ENCODE measurements around the gene FNIP2. TPM values are rescaled to one million over a fixed set of nuclear protein-coding genes. Genes with fewer than 3 reads are reported as not detected.

The FNIP2 gene
- total and polyA plus RNA-seq, 2 donors (not counting 1 experiment from before 2014, with no cell fraction given) = 16.9 to 36.8 TPM

- no peaks in the 10 kb centered on the region for H3K27me3 ChIP-seq (ENCODE audit: control insufficient read depth, insufficient read depth, low read length)
- no peaks in the 10 kb centered on the region for H4K20me1 ChIP-seq (ENCODE audit: control insufficient read depth, extremely low read depth, insufficient read depth, low read length)
- DNase-seq (ENCODE audit: low read depth in 2 of 2) = peak in 1 of 2 donors; percentile 55
- TF ChIP-seq CTCF (conservative IDR thresholded peaks at IDR 0.05 in 1 of 2, IDR thresholded peaks at IDR 0.05 in 1 of 2; ENCODE audit: low read depth in 1 of 2, low read length in 2 of 2) (no peak), EZH2 (IDR thresholded peaks at IDR 0.05; ENCODE audit: low read length, missing control alignments) (no peak)
- no peaks in the 10 kb centered on the region for H3K9me3 ChIP-seq (ENCODE audit: control insufficient read depth, insufficient read depth, low read depth, low read length)
- no peaks in the 10 kb centered on the region for H3K36me3 ChIP-seq (ENCODE audit: control insufficient read depth, insufficient read depth, low read length)
- no peaks in the 10 kb centered on the region for H3K4me1 ChIP-seq (ENCODE audit: control insufficient read depth, extremely low read depth, insufficient read depth, low read length)
- no peak overlapping the region for H3K27ac ChIP-seq (ENCODE audit: insufficient read depth, low read length)
- no peak overlapping the region for H3K9ac ChIP-seq (ENCODE audit: insufficient read depth, low read length)
- no peak overlapping the region for H2AFZ ChIP-seq (ENCODE audit: low read length)
- peaks cover 19% of the 10 kb centered on the region for H3K79me2 ChIP-seq (ENCODE audit: control insufficient read depth, insufficient read depth, low read length)
- H3K4me3 ChIP-seq (replicated peaks in 1 of 4; ENCODE audit: control extremely low read depth in 1 of 4, insufficient read depth in 1 of 4, low read depth in 3 of 4, low read length in 4 of 4) = no peak overlapping the region
- H3K4me2 ChIP-seq (ENCODE audit: extremely low read depth, insufficient read depth, low read length) = no peak overlapping the region
Observed at GRCh38 chr4:158796370-158797140, 27.7 kb downstream of the FNIP2 start.

GRCh38 chr4:158798062-158798461, 29.2 kb downstream of the FNIP2 start:
- H3K36me3 ChIP-seq (ENCODE audit: control insufficient read depth, insufficient read depth, low read length) = no peaks in the 10 kb centered on the region
- no peak overlapping the region for H2AFZ ChIP-seq (ENCODE audit: low read length)
- no peak overlapping the region for H3K9ac ChIP-seq (ENCODE audit: insufficient read depth, low read length)
- H3K9me3 ChIP-seq (ENCODE audit: control insufficient read depth, insufficient read depth, low read depth, low read length) = no peaks in the 10 kb centered on the region
- no peak overlapping the region for H3K27ac ChIP-seq (ENCODE audit: insufficient read depth, low read length)
- H3K4me1 ChIP-seq (ENCODE audit: control insufficient read depth, extremely low read depth, insufficient read depth, low read length) = no peaks in the 10 kb centered on the region
- TF ChIP-seq EZH2 (IDR thresholded peaks at IDR 0.05; ENCODE audit: low read length, missing control alignments) (no peak), CTCF (conservative IDR thresholded peaks at IDR 0.05 in 1 of 2, IDR thresholded peaks at IDR 0.05 in 1 of 2; ENCODE audit: low read depth in 1 of 2, low read length in 2 of 2) (no peak)
- H3K4me3 ChIP-seq (replicated peaks in 1 of 4; ENCODE audit: control extremely low read depth in 1 of 4, insufficient read depth in 1 of 4, low read depth in 3 of 4, low read length in 4 of 4) = no peak overlapping the region
- no peak overlapping the region for H3K4me2 ChIP-seq (ENCODE audit: extremely low read depth, insufficient read depth, low read length)
- H3K79me2 ChIP-seq (ENCODE audit: control insufficient read depth, insufficient read depth, low read length) = peaks cover 18% of the 10 kb centered on the region
- DNase-seq (ENCODE audit: low read depth in 2 of 2) = no peak
- no peaks in the 10 kb centered on the region for H4K20me1 ChIP-seq (ENCODE audit: control insufficient read depth, extremely low read depth, insufficient read depth, low read length)
- no peaks in the 10 kb centered on the region for H3K27me3 ChIP-seq (ENCODE audit: control insufficient read depth, insufficient read depth, low read length)

GRCh38 chr4:158799013-158799770, 30.4 kb downstream of the FNIP2 start:
- Histone ChIP-seq H2AFZ (ENCODE audit: low read length) (no peak overlapping the region), H4K20me1 (ENCODE audit: control insufficient read depth, extremely low read depth, insufficient read depth, low read length) (no peaks in the 10 kb centered on the region), H3K4me1 (ENCODE audit: control insufficient read depth, extremely low read depth, insufficient read depth, low read length) (no peaks in the 10 kb centered on the region), H3K9ac (ENCODE audit: insufficient read depth, low read length) (no peak overlapping the region), H3K9me3 (ENCODE audit: control insufficient read depth, insufficient read depth, low read depth, low read length) (no peaks in the 10 kb centered on the region), H3K4me2 (ENCODE audit: extremely low read depth, insufficient read depth, low read length) (no peak overlapping the region), H3K4me3 (replicated peaks in 1 of 4; ENCODE audit: control extremely low read depth in 1 of 4, insufficient read depth in 1 of 4, low read depth in 3 of 4, low read length in 4 of 4) (no peak overlapping the region), H3K36me3 (ENCODE audit: control insufficient read depth, insufficient read depth, low read length) (no peaks in the 10 kb centered on the region), H3K27me3 (ENCODE audit: control insufficient read depth, insufficient read depth, low read length) (no peaks in the 10 kb centered on the region), H3K27ac (ENCODE audit: insufficient read depth, low read length) (no peak overlapping the region), H3K79me2 (ENCODE audit: control insufficient read depth, insufficient read depth, low read length) (peaks cover 18% of the 10 kb centered on the region)
- no peak for TF ChIP-seq EZH2 (IDR thresholded peaks at IDR 0.05; ENCODE audit: low read length, missing control alignments)
- TF ChIP-seq CTCF (conservative IDR thresholded peaks at IDR 0.05 in 1 of 2, IDR thresholded peaks at IDR 0.05 in 1 of 2; ENCODE audit: low read depth in 1 of 2, low read length in 2 of 2) = no peak
- DNase-seq (ENCODE audit: low read depth in 2 of 2) = no peak
